NOMO-1 (cell line): ENCODE measurements around the gene ABCD1.
A peak's percentile ranks its signal among the peaks of the same experiment; 100 is the strongest.
"Not testable (repeated sequence)": the region's sequence is repeated elsewhere in the genome, so short reads cannot be mapped to it uniquely, and the experiment has no call there.

Source experiments
- DNase-seq, 2 experiments: peaks; one replicate each; lab custom pipeline; 2025; ENCODE audit not compliant: unreplicated experiment in 2 of 2; lab: John Stamatoyannopoulos, UW

The ABCD1 gene

GRCh38 chrX:153731845-153732215 is 7.2 kb downstream of the ABCD1 start:
- DNase-seq = no peak

GRCh38 chrX:153732401-153732800 is 7.7 kb downstream of the ABCD1 start:
- peak; percentile 27 to 49 for DNase-seq

GRCh38 chrX:153733651-153734240 is 9.1 kb downstream of the ABCD1 start:
- no peak for DNase-seq

- DNase-seq = no peak
These were observed 10.2 kb downstream of the ABCD1 start for GRCh38 chrX:153734871-153735270.

GRCh38 chrX:153735274-153735673 is 10.6 kb downstream of the ABCD1 start:
- no peak for DNase-seq

- DNase-seq = no peak
These were observed 11.6 kb downstream of the ABCD1 start for GRCh38 chrX:153736071-153736820.

GRCh38 chrX:153736871-153737441 is 12.3 kb downstream of the ABCD1 start:
- DNase-seq = no peak

GRCh38 chrX:153738056-153738605 is 13.5 kb downstream of the ABCD1 start:
- no peak for DNase-seq

- DNase-seq = no peak
These were observed 15.3 kb downstream of the ABCD1 start for GRCh38 chrX:153739754-153740486.

GRCh38 chrX:153740631-153741222 is 16.1 kb downstream of the ABCD1 start:
- DNase-seq = no peak

GRCh38 chrX:153741446-153741845 is 16.8 kb downstream of the ABCD1 start:
- no peak for DNase-seq

GRCh38 chrX:153742111-153742510 is 17.5 kb downstream of the ABCD1 start:
- not testable (repeated sequence) for DNase-seq

- not testable (repeated sequence) for DNase-seq
These were observed 18.3 kb downstream of the ABCD1 start for GRCh38 chrX:153742796-153743467.

GRCh38 chrX:153743468-153744209 is 19.0 kb downstream of the ABCD1 start:
- DNase-seq = not testable (repeated sequence)

GRCh38 chrX:153744210-153745066 is 19.8 kb downstream of the ABCD1 start:
- no peak for DNase-seq

- DNase-seq = not testable (repeated sequence)
These were observed 20.4 kb downstream of the ABCD1 start for GRCh38 chrX:153745067-153745433.

GRCh38 chrX:153746359-153746758 is 21.7 kb downstream of the ABCD1 start:
- no peak for DNase-seq

GRCh38 chrX:153746991-153747390 is 22.3 kb downstream of the ABCD1 start:
- not testable (repeated sequence) for DNase-seq

GRCh38 chrX:153749017-153749416 is 24.4 kb downstream of the ABCD1 start:
- DNase-seq = not testable (repeated sequence)
